Stimulated activated naive CD8-positive, alpha-beta T cell treated with anti-CD3 and anti-CD28 coated beads, Interleukin-15, amount 100 ng/mL, for 72 hours (primary cell): ENCODE results near the gene AP2B1.

ENCODE experiments used
- ATAC-seq: fragments of 150-1000 bp; cut with Tn5 transposase; 2 replicates; pipeline ENCODE4 v1.10.0; 2021; ENCODE audit warnings: mild to moderate bottlenecking, moderate library complexity
- DNase-seq, 2 donors: peaks; one replicate each; pipeline ENCODE4 v3.0.0; 2021 to 2022
- H3K27ac Mint-ChIP-seq, 2 donors: one replicate each; pipeline ENCODE4 v1.8.0; 2022; ENCODE audit warnings: mild to moderate bottlenecking in 2 of 2, mixed read lengths in 2 of 2, moderate library complexity in 2 of 2
- H3K27me3 Mint-ChIP-seq: one replicate; pipeline ENCODE4 v1.8.0; 2022; ENCODE audit warnings: mixed read lengths
- H3K4me1 Mint-ChIP-seq: one replicate; pipeline ENCODE4 v1.8.0; 2022; ENCODE audit warnings: mild to moderate bottlenecking, mixed read lengths
- H3K4me3 Mint-ChIP-seq, 2 donors: one replicate each; pipeline ENCODE4 v1.8.0; 2022; ENCODE audit warnings: mild to moderate bottlenecking in 2 of 2, mixed read lengths in 2 of 2, moderate library complexity in 1 of 2
- H3K9me3 Mint-ChIP-seq, 2 donors: one replicate each; pipeline ENCODE4 v1.8.0; 2022; ENCODE audit warnings: mixed read lengths in 2 of 2

The AP2B1 gene

DNA sequence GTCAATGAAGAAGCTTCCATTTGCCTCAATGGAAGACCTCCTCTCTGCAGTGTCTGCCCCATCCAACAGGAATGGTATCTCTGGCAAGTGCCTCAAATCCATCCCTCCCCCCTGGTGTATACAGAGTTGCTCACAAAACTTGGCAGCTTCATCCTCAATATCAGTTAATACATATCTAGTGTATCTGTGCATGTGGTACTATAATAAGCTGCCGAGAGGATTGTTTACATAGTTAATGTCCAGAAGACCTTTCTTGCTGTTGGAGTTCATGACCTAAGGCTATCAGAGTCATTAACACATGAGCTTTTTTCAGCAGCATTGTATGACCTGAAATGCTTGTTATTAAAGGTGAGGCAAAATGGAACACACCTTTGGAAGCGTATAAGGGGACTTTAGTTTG is 130.4 kb downstream of the AP2B1 start:
- Mint-ChIP-seq H3K4me3 (no peak overlapping the region), H3K9me3 (no peaks in the 10 kb centered on the region), H3K4me1 (no peaks in the 10 kb centered on the region), H3K27ac (no peak overlapping the region), H3K27me3 (no peaks in the 10 kb centered on the region)
- ATAC-seq: no peak
- no peak for DNase-seq

DNA sequence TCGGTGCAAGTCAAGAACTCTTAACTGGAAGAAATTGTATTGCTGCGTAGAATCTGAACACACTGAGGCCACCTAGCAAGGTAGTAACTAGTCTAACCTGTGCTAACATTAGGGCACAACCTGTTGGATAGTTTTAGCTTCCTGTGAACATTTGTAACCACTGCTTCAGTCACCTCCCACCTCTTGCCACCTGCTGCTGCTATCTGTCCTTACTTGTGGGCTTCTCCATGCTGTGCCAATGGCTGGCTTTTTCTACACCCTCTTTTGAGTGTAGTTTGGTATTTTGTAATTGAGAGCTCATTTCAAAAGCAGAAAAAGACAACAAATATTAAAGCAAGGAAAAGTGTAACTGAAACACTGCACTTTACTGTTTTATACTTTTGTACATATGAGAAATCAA is 136.6 kb downstream of the AP2B1 start:
- Mint-ChIP-seq H3K4me1 (no peaks in the 10 kb centered on the region), H3K4me3 (no peak overlapping the region), H3K27ac (no peak overlapping the region), H3K27me3 (no peaks in the 10 kb centered on the region), H3K9me3 (no peaks in the 10 kb centered on the region)
- ATAC-seq: peak; percentile 15
- no peak for DNase-seq

DNA sequence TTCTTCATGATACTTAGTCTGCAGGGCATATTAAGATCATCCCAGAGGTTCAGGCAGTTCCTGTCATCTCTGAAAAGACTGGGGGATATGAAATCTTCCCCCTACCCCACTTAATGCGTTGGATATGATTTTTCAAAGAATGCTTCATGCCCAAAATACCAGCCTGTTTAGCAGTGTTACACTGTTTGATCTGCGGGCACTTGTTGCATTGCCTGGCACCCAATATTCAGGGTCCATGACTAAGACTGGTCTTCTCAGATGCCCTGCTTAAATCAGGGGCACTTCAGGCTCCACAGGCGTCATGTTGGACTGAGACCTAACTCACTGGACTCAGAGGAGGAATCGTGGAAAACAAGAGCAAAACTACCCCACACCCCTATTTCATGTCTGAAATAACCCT is 137.9 kb downstream of the AP2B1 start:
- ATAC-seq (no peak), DNase-seq (no peak)
- Mint-ChIP-seq H3K4me3 (no peak overlapping the region), H3K9me3 (no peaks in the 10 kb centered on the region), H3K27me3 (no peaks in the 10 kb centered on the region), H3K4me1 (peaks cover 9% of the 10 kb centered on the region), H3K27ac (no peak overlapping the region)

DNA sequence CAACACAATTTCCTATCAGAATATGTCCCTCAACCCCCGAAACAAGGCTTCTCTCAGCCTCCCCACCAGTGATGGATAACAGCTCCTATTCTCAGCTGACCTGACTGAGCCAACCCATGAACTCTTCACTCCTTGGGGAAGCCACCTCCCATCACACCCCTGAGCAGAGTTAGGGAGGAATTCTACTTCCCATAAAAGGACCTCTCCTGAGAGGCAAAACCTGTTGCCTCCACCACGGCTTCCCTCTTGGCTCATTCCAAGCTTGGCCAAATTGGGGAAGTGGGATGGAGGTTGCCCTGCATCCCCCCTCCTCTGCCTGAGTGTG is 138.6 kb downstream of the AP2B1 start:
- Mint-ChIP-seq H3K27me3 (no peaks in the 10 kb centered on the region), H3K4me3 (no peak overlapping the region), H3K9me3 (no peaks in the 10 kb centered on the region), H3K4me1 (peaks cover 16% of the 10 kb centered on the region), H3K27ac (no peak overlapping the region)
- ATAC-seq (no peak), DNase-seq (no peak)

DNA sequence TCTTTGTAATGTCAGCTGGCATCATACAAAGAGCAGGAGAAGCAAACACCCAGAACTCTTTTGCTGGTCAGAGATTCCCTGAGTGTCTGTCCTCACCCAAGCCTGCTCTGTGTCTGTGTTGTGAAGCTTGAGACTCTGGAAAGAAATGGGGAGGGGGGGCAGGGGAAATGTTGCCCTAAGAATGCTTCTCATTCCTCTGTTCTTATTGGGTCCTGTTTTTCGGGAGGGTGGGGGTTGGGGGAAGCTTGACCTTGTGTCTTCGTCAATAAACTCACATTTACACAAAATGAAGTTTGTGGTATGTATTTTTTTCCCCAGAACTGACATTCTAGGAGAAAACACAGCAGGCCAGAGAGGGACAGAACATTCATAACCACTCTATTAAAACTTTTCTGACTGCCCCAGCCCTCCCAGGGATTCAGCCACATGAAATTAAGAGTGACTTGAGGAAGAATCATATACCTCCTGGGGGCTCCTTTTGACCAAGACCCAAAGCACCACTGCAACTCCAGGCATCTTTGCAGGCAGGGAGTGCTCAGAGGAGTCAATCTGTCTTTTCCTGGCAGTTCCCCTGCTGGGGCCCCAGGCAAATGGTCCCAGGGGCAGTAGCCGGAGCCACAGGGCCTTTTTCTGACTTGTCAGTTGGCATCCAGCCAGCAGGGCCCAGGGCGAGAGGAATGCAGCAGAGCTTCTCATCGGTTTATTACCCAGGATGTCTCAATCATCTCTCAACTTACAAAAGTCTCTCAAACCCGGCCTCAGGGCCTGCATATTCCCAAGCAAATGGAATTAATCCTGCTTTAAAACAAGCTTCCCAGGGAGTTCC is 139.2 kb downstream of the AP2B1 start:
- Mint-ChIP-seq H3K9me3 (no peaks in the 10 kb centered on the region), H3K27ac (no peak overlapping the region), H3K27me3 (no peaks in the 10 kb centered on the region), H3K4me3 (no peak overlapping the region), H3K4me1 (peaks cover 22% of the 10 kb centered on the region)
- DNase-seq (no peak), ATAC-seq (no peak)

DNA sequence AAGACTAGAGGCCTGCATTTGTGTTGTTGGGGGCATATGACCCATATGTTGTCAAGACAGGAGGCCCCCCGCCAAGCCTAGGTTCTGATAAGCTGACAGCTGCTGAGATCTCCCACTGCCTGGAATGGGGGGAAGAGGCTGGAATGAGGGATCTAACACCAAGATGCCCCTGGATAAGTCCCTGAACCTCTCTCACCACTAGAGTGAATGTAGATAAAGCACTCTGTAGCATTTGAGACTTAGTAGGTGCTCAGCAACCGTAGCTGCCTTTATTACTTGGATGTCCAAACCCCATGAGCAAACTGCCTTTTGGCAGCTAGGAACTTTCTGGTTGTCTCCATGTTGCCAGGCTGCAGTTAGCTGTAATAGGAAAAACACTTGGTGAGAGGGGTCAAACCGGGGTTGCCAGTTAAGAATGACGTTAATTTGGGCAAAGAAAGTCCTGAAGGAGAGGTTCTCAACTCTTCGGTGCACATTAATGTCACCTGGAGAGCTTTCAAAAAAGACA is 139.9 kb downstream of the AP2B1 start:
- no peaks in the 10 kb centered on the region for H3K27me3 Mint-ChIP-seq
- no peak for ATAC-seq
- H3K4me3 Mint-ChIP-seq: no peak overlapping the region

DNA sequence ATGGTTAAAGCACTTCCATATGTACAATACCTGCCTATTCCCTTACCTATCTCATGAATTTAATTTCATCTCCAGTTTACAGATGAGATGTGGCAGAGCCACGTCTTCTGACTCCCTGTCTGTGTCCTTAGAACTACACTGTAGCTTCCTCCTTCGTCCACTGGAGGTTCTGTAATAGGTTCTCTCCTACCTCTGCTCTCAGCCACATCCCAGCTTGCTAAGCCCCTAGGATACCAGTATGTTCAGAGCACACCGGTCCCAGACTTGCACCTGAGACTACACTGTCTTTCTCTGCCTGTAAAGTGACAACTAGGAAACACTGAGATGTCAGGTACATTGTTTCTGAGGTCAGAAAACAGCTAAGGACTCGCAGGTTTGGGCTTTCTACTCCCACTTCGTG is 140.5 kb downstream of the AP2B1 start:
- Mint-ChIP-seq H3K4me1 (peaks cover 29% of the 10 kb centered on the region), H3K9me3 (no peaks in the 10 kb centered on the region), H3K27me3 (no peaks in the 10 kb centered on the region), H3K4me3 (peak overlapping the region in 1 of 2 donors; percentile 3), H3K27ac (peak overlapping the region; percentile 5 to 16)
- ATAC-seq: no peak
- DNase-seq: no peak

More for the DNA sequence above, 139.9 kb downstream of the AP2B1 start:
- Mint-ChIP-seq H3K27ac (no peak overlapping the region), H3K4me1 (peaks cover 22% of the 10 kb centered on the region), H3K9me3 (no peaks in the 10 kb centered on the region)
- no peak for DNase-seq

DNA sequence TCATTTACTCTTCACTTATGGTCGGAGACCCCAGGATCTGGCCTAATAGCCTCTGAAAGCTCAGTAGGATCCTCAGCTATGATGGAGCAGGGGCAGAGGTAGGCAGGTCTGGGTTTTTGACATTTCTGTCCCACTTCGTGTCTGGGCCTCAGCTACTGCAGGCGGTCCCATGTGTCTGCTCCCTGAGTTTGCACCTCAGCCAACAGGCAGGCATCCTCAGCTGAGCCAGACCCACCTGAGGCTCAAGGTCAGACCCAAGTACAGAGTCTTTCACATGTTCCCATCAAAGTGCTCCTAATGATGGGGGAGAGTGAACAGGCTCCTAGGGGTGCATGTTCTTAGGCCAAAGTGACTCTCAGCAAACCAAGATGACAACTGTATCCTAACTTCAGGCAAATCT is 141.4 kb downstream of the AP2B1 start:
- no peaks in the 10 kb centered on the region for H3K9me3 Mint-ChIP-seq

DNA sequence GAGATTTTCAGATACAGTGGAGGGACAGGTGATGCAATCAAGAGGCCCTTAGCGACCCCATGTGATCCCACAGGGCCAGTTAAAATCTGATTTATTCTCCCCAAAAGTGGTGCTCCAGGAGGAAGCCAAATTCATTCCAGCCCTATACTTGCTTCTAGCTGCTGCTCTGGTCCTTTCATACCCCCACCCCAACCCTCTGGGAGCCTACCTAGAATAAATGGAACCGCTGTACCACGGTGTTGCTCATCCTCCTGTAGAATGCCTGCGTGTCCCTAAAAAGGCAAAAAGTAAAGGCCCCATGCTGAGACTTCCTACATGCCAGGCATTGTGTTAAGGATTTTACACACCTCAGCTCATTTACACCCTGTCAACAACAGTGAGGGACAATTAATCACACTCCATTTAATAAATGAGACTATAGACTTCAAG is 142.3 kb downstream of the AP2B1 start:
- Mint-ChIP-seq H3K4me3 (no peak overlapping the region), H3K27ac (peak overlapping the region in 1 of 2 donors; percentile 31), H3K4me1 (peaks cover 30% of the 10 kb centered on the region), H3K9me3 (no peaks in the 10 kb centered on the region), H3K27me3 (no peaks in the 10 kb centered on the region)
- DNase-seq (no peak), ATAC-seq (no peak)

More for the DNA sequence above, 141.4 kb downstream of the AP2B1 start:
- DNase-seq (no peak), ATAC-seq (no peak)
- Mint-ChIP-seq H3K27ac (no peak overlapping the region), H3K4me1 (peaks cover 30% of the 10 kb centered on the region), H3K4me3 (no peak overlapping the region), H3K27me3 (no peaks in the 10 kb centered on the region)

DNA sequence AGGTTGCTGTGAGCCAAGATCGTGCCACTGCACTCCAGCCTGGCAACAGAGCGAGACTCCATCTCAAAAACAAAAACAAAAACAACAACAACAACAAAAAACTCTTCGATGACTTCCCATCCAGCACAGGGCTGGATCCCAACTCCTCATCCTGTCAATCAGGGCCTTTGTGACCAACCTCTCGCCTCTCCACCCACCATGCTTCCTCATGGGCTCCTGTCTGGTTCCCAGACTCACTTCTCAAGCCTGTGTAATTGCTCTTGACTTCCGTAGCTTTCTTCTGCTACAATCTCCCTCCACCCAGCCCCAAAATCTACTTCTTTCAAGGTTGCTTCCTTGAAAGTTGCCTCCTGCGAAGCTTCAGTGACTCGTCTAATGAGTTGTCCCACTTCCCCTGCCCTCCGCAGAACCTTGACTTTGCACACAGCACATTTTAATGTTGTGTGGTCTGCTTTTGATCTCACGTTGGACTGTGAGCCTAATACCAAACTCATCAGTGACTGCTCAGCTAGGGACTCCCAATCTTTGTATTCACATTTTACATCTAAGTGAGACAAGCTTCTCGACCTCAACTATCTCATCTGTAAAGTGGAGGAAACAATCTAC is 143.4 kb downstream of the AP2B1 start:
- peaks cover 30% of the 10 kb centered on the region for H3K4me1 Mint-ChIP-seq
- DNase-seq: no peak
- no peak overlapping the region for H3K27ac Mint-ChIP-seq
- peak overlapping the region; percentile 80 to 83 for H3K4me3 Mint-ChIP-seq
- no peaks in the 10 kb centered on the region for H3K27me3 Mint-ChIP-seq
- ATAC-seq: no peak
- no peaks in the 10 kb centered on the region for H3K9me3 Mint-ChIP-seq

DNA sequence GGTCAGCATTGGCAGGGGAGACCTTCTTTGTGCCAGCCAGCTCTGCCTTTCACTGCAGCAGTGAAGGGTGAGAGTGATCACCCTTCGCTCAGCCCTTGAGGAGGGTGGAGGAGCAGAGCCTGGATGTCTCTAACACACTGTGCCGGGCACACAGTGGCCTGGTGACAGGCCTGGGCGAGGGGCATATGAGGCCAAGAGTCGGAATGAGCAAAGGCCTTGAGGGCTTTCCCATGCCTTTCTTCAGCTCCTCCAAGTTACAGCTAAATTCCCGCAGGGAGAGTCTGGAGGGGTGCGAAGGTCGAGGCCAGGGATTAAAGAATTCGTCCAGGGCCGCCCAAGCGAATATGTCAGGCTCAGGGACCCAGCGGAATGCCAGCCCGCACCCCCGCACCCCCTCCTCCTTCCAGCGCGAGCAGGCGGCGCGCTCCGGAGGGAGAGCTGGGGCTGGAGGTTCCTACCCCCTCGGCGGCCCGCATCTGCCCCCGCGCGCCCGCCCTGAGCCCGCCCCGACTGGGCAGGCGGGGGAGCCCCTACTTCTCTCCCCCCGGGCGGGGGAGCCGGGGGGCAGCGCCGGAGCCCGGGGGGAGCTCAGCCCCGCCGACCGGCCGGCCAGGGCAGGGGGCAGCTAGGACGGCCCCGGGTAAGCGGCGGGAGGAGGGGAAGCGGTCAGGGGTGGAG is 144.3 kb downstream of the AP2B1 start, which contains the start of gene RASL10B:
Gene RASL10B (plus strand): TSS at position 401 of the 678 bp plus-strand sequence. CDS start 3,546 bp downstream, outside the sequence.
- peaks cover 30% of the 10 kb centered on the region for H3K4me1 Mint-ChIP-seq
- no peaks in the 10 kb centered on the region for H3K27me3 Mint-ChIP-seq
- H3K4me3 Mint-ChIP-seq: peak within 1 kb of the TSS; percentile 80 to 83
- no peaks in the 10 kb centered on the region for H3K9me3 Mint-ChIP-seq
- peak; percentile 41 to 46 for DNase-seq
- ATAC-seq: peak; percentile 81
- peak within 1 kb of the TSS; percentile 66 to 83 for H3K27ac Mint-ChIP-seq

DNA sequence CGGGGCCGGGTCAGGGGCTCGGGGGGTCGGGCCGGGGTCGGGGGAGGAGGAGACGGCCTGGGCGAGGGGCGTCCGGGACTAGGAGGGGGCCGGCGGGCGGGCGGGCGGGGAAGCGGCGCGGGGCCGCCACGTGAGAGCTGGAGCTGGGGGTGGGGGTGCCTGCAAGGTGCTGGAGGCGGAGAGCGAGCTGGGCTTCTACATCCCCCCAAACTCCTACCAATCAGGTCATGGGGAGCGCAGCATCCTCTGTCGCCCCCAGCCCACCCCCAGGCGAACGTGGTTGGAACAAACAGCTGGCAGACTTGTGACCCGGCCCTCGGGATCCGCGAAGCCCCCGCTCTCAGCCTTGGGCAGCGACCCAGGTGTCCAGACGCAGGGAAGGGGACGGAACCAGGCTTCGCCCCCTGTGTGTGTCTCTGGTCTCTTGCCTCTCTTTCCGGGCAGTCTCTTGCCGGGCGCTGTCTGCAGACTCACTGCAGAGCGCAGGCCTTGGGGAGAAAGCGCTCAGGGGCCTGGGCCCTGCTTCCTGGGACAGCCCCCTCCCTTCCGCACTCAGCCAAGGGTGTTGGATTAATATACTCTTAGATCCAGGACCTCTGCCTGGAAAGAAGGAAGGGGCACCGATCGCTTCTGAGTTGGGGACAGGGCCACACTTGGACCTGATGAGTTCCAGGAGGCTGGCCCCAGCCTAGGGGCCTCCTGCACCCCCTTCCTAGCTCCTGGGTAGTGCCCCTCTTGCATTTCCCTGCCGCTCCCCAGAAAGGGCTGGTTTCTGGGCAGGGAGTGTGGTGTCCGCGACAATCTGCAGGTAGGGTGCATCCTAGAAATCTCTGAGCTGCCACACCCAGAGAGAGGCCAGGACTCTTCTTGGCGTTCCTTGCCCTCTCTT is 145.0 kb downstream of the AP2B1 start:
- Mint-ChIP-seq H3K4me3 (peak overlapping the region; percentile 59 to 64), H3K4me1 (peaks cover 30% of the 10 kb centered on the region), H3K27me3 (no peaks in the 10 kb centered on the region), H3K9me3 (no peaks in the 10 kb centered on the region), H3K27ac (peak overlapping the region in 1 of 2 donors; percentile 66)
- ATAC-seq: peak; percentile 11
- no peak for DNase-seq

DNA sequence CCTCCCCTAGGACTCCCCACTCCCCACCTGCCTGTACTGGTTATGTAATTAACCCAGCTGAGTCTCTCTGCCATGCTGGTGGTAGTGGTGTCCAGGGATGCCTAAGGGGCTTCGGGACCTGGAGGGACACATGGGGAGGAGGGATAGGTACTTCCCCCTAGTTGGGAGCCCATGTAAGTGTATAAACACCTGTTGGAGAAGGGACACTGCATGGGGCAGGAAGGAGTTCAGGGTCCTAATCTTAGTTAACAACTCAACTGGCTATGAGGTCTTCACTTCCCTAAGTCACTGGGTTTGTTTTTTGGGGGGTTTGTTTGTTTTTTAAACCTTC is 145.6 kb downstream of the AP2B1 start:
- ATAC-seq: no peak
- H3K27me3 Mint-ChIP-seq: no peaks in the 10 kb centered on the region
- peak overlapping the region in 1 of 2 donors; percentile 64 for H3K4me3 Mint-ChIP-seq
- peak overlapping the region in 1 of 2 donors; percentile 66 for H3K27ac Mint-ChIP-seq
- no peaks in the 10 kb centered on the region for H3K9me3 Mint-ChIP-seq
- no peak for DNase-seq
- peaks cover 30% of the 10 kb centered on the region for H3K4me1 Mint-ChIP-seq

DNA sequence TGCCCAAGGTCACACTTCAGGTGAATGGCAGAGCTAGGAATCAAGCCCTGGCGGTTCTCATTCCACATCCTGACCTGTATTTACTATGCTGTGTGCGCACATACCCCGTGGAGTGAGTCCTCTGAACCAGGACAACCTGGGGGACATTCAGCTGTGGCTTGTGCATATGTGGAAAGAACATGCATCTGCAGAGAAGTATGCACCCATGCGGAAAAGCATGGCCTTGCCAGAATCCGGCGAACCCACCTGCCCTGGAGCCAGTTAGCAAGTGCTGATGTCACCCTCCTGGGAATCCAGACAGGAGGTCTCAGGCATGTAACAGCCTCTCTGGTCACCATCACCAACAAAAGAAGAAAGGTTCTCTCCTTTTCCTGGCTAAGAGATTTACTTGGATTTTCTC is 146.2 kb downstream of the AP2B1 start:
- Mint-ChIP-seq H3K4me3 (no peak overlapping the region), H3K4me1 (peaks cover 32% of the 10 kb centered on the region), H3K27me3 (no peaks in the 10 kb centered on the region), H3K27ac (no peak overlapping the region), H3K9me3 (no peaks in the 10 kb centered on the region)
- ATAC-seq (no peak), DNase-seq (no peak)

DNA sequence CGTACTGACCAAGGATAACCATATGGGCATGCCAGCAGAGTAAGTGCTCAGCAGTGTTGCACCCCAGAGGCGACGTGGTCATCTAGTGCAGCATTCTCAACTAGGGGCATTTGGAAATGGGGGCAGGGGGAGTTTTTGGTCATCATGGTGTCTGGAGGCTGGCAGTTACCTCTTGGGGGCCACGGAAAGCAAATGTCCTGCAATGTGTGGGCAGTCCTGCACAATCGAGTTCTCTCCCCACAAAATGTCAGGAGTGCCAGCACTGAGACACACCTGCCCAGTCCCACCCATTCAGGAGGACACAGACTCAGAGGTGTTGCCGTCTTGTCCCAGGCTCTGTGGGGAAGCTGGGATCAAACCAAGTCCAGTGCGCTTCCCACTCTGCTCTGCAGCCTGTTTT is 147.3 kb downstream of the AP2B1 start:
- Mint-ChIP-seq H3K4me3 (no peak overlapping the region), H3K27me3 (peaks cover 7% of the 10 kb centered on the region), H3K9me3 (no peaks in the 10 kb centered on the region), H3K27ac (no peak overlapping the region), H3K4me1 (peaks cover 37% of the 10 kb centered on the region)
- ATAC-seq (no peak), DNase-seq (no peak)
